Dermis blood vessel endothelial cell (primary cell): ENCODE results near the gene RANGAP1. TPM values are rescaled to one million over a fixed set of nuclear protein-coding genes. Genes with fewer than 3 reads are reported as not detected.
"Not testable (repeated sequence)": the region's sequence is repeated elsewhere in the genome, so short reads cannot be mapped to it uniquely, and the experiment has no call there.

Experiments used
- DNase-seq: peaks from one replicate; pipeline ENCODE4 v3.0.0; 2010
- total RNA-seq: library from RNA; depleted of rRNA; stranded (reverse); fragments of >200 nt; gene quantifications from 2 replicates; pipeline ENCODE4 v1.2.3, GENCODE V29; 2014

Gene RANGAP1
- total RNA-seq, 1 donor from 2014 or later, result 84.2 TPM

GRCh38 chr22:41260871-41261270 lies 25.1 kb downstream of the RANGAP1 start:
- DNase-seq, result no peak

- DNase-seq, result not testable (repeated sequence)
Measured at GRCh38 chr22:41259756-41260155, 26.2 kb downstream of the RANGAP1 start.

GRCh38 chr22:41257696-41258095 lies 28.3 kb downstream of the RANGAP1 start:
- no peak for DNase-seq

GRCh38 chr22:41256254-41257253 lies 29.4 kb downstream of the RANGAP1 start:
- DNase-seq, result peak; percentile 85

GRCh38 chr22:41254230-41254629 lies 31.8 kb downstream of the RANGAP1 start:
- DNase-seq, result no peak

- no peak for DNase-seq
Measured at GRCh38 chr22:41252365-41252764, 33.6 kb downstream of the RANGAP1 start.

GRCh38 chr22:41250127-41250526 lies 35.9 kb downstream of the RANGAP1 start:
- DNase-seq, result no peak

GRCh38 chr22:41249442-41249841 lies 36.5 kb downstream of the RANGAP1 start:
- no peak for DNase-seq

- no peak for DNase-seq
Measured at GRCh38 chr22:41248758-41249157, 37.2 kb downstream of the RANGAP1 start.

- no peak for DNase-seq
Measured at GRCh38 chr22:41248314-41248713, 37.7 kb downstream of the RANGAP1 start.

GRCh38 chr22:41247703-41248102 lies 38.3 kb downstream of the RANGAP1 start:
- DNase-seq, result no peak

- DNase-seq, result peak; percentile 15
Measured at GRCh38 chr22:41245917-41246499, 40.0 kb downstream of the RANGAP1 start.

- DNase-seq, result no peak
Measured at GRCh38 chr22:41243361-41243760, 42.6 kb downstream of the RANGAP1 start.

- DNase-seq, result no peak
Measured at GRCh38 chr22:41242396-41243117, 43.4 kb downstream of the RANGAP1 start.

- no peak for DNase-seq
Measured at GRCh38 chr22:41241133-41241676, 44.8 kb downstream of the RANGAP1 start.

GRCh38 chr22:41240377-41241132 lies 45.4 kb downstream of the RANGAP1 start, which contains the start of gene CHADL:
Gene CHADL (minus strand): TSS chr22:41240931. CDS start chr22:41240881, 50 bp downstream.
- DNase-seq, result no peak

GRCh38 chr22:41239443-41240128 lies 46.4 kb downstream of the RANGAP1 start:
- DNase-seq, result no peak

- DNase-seq, result no peak
Measured at GRCh38 chr22:41238570-41239442, 47.2 kb downstream of the RANGAP1 start.

- DNase-seq, result peak; percentile 73
Measured at GRCh38 chr22:41237707-41238569, 48.0 kb downstream of the RANGAP1 start.
